Fibroblast of skin of right biceps (primary cell): ENCODE data around the gene HCN1.
A peak's percentile ranks its signal among the peaks of the same experiment; 100 is the strongest.

ENCODE experiments used
- DNase-seq: peaks from one replicate; pipeline ENCODE4 v3.0.0-alpha.2; 2013

The HCN1 gene

GRCh38 chr5:45696206-45696836 is at the start of gene HCN1:
Gene HCN1, minus strand, starts transcription at chr5:45696380.
- DNase-seq = peak; percentile 60

- no peak for DNase-seq
These were observed 44.9 kb upstream of the HCN1 start for GRCh38 chr5:45741110-45741509.

GRCh38 chr5:45737153-45737552 is 41.0 kb upstream of the HCN1 start:
- DNase-seq = no peak

DNA sequence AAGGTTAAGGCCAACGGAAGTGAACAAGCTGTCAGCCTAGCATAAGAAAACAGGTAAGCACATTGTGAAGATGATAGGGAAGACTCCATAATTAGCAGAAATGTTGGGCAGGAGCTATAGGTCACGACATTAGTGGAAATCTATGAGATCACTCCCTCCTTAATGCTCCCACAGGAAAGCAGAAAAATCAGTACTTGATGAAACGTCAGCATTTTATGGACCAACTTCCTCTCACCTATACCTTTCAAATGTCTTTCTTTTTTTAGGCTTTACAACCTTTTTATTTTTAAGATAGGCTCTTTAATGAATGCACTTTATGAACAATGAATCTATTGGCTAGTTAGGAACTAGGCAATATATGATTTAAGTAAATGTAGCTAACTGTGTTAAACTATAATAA is 29.4 kb upstream of the HCN1 start:
- no peak for DNase-seq

GRCh38 chr5:45697201-45697600 is 1.0 kb upstream of the HCN1 start:
- DNase-seq = no peak

- DNase-seq = no peak
These were observed 400 bp downstream of the HCN1 start for GRCh38 chr5:45695804-45696156.

DNA sequence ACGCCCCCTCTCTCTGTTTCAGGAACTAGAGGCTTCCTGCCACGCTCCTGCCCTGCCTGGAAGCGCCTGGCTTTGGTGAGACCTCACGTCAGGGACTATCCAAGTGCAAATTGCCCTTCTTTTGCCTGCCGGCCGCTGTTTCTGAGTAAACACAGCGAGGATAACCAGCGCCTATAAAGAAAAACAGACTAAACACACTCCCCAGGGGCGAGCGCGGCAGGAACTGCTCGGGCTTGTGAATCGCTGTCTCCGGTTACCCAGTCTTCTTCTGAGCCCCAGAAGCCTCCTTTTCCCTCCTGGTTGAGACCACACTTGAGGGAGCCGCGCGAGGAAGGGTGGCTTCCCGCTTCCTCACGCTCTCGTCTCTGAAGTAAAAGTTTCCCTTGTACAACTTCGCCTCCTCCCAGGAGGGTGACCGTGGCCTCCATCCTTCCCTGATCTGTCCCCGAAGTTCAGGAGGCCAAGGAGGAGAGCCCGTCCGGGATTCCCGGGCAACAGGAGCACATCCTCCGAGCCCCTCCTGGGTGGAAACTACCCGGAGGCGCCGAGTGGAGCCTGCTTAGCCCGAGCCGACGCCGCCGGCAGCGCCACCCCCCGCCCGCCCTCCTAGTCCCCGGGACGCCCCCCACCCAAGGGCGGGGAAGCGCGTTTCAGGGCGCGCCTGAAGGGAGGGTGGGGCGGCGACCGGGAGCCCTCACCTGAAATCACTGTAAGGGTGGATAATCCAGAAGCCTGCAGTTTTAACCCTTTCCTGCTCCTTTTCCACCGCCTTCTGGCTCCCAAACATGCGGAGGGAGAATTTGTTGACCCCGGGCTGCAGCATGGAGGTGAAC is 993 bp downstream of the HCN1 start:
- DNase-seq = no peak

GRCh38 chr5:45694255-45694814 is 1.8 kb downstream of the HCN1 start:
- no peak for DNase-seq

- DNase-seq = no peak
These were observed 3.7 kb downstream of the HCN1 start for GRCh38 chr5:45692481-45692880.

DNA sequence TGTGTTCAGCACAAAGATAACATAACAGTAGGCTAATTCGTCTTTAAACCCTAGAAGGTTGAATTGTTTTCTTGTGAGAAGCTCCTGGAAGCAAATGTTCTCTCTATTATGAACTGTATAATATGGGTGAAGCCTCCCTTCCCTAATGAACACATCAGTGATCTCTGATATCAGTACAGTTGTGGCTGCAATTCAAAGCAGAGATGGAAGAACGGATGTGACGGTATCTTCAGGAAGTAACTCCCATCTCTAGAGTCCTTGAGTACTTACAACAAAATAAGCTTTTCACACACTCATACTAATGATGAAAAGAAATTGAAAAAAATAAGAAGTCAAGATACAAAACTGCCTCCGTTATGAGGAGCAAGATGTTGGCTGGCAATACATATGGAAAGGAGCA is 4.5 kb downstream of the HCN1 start:
- DNase-seq = no peak

GRCh38 chr5:45687701-45688100 is 8.5 kb downstream of the HCN1 start:
- DNase-seq = no peak

- DNase-seq = no peak
These were observed 9.6 kb downstream of the HCN1 start for GRCh38 chr5:45686620-45687019.

DNA sequence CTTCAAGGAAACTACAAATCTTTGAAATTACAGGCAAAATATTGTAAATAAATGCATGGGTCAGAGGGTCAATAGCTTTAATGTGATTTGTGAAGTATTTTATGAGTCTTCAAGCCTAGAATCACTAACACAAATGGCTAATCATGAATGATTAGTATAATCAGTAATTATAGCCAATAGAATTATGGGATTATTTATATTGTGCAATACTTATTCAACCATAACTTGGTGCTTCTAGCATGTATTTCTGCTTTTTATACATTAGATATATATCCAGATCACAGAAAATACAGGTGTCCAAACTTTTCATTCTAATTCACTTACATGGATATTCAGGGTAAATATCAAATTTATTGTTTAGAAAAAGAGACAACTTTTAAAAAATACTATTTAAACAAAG is 12.1 kb downstream of the HCN1 start:
- no peak for DNase-seq

- no peak for DNase-seq
These were observed 15.2 kb downstream of the HCN1 start for GRCh38 chr5:45680950-45681349.

DNA sequence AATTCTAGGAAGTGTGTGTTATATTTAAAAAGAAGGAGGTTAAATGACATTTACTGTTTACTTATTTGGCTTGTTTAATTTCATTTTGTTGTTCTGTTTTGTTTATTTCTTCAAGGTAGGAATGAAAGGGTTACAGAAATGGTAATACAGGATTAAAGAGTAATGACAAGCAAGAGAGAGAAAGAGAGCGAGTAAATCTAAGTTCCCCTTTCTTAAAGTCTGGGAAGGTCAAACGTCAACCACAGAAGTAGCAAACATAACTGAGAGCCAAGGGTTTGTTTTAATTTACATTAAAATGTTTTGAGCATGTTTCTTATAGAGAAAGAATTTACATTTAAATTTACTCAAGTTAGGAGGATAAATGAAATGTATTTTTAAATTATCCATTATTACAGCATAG is 18.7 kb downstream of the HCN1 start:
- DNase-seq = no peak

DNA sequence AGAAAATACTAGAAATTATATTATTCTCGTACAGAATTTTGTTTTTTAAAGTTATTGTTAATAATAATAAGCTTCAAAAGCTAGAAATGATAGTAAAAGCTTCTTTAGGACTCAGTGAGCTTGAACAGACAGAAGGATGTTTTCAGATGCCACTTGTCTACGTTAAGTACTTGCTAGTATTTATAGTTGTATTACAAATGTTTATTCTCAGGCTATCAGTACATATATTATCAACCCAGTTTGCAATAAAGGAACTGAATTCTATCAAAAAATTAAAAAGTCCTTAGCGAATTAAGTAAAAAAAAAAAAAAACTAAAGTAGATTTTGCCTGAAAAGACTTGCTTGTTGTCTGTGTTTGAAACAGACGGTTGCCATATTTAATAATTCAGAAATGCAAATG is 23.9 kb downstream of the HCN1 start:
- no peak for DNase-seq

DNA sequence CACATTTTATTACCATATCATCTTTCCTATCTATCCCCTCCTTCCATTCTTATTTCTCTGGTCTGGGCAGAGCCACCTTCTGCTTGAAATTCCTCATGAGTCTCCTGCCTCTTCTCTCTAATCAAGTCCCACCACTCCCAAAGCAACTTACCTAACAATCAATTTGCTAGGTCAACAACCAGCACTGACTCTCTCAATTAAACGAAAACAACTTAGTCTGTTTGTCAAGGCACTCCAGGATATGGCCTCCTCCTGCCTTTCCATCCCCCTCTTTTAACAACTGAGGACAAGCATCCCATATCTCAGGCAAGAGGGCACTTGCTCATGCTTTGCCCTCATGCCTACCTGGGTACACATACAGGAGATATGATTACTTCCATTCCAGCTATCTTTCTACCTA is 47.4 kb downstream of the HCN1 start:
- DNase-seq = no peak

GRCh38 chr5:45643056-45643455 is 53.1 kb downstream of the HCN1 start:
- DNase-seq = no peak

GRCh38 chr5:45642370-45642769 is 53.8 kb downstream of the HCN1 start:
- DNase-seq = no peak

- DNase-seq = no peak
These were observed 57.1 kb downstream of the HCN1 start for GRCh38 chr5:45639040-45639439.

- DNase-seq = no peak
These were observed 69.0 kb downstream of the HCN1 start for GRCh38 chr5:45627076-45627656.

DNA sequence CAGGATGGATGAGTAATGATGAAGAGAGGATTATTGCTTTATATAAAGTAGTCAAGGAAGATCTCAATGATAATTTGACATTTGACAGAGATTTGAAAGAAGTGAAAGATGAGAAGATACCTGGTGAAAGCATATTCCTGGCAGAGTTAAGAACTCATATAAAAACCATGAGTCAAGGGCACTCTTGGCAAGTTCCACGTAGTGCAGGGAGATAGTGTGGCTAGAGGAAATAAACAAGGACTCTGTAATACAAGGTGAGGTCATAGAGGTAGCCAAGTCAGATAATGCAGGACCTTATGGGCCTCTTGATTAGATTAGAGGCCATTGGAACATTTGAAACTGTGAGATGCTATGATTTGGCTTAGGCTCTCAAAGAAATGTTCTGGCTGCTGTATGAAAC is 72.3 kb downstream of the HCN1 start:
- no peak for DNase-seq

DNA sequence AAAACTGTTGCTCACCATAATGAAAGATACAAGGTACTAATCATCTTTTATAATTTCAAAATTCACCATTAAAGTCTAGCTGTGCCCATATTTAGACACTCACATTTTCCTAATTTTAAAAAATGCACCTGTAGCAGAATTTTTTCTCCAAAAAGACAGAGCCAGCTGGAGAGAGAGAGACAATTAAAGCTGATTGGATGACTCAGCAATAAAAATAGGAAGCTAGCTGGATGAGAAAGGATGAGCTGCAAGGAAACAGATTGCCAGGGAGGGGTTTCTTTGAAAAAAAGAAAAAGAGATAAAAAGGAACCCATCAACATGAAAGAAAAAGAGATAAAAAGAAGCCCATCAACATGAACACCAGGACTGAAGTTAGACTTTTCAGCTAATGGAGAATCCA is 73.8 kb downstream of the HCN1 start:
- no peak for DNase-seq

- DNase-seq = no peak
These were observed 78.2 kb downstream of the HCN1 start for GRCh38 chr5:45617859-45618416.
